22Rv1 (cell line): ENCODE data around the gene ACAD8.

ENCODE experiments used
- H3K27ac ChIP-seq: fragments of 450-650 bp; 2 replicates; pipeline ENCODE4 v1.5.1; 2017
- ZFX ChIP-seq: fragments of 450-650 bp; IDR thresholded peaks from 2 replicates; pipeline ENCODE4 v1.6.1; 2017; ENCODE audit warnings: antibody characterized with exemption, borderline replicate concordance
- TF ChIP-seq, protein P1 (sequence below): fragments of 450-650 bp; IDR thresholded peaks from 2 replicates; pipeline ENCODE4 v1.5.1; 2017; ENCODE audit warnings: mild to moderate bottlenecking

The ACAD8 gene

DNA sequence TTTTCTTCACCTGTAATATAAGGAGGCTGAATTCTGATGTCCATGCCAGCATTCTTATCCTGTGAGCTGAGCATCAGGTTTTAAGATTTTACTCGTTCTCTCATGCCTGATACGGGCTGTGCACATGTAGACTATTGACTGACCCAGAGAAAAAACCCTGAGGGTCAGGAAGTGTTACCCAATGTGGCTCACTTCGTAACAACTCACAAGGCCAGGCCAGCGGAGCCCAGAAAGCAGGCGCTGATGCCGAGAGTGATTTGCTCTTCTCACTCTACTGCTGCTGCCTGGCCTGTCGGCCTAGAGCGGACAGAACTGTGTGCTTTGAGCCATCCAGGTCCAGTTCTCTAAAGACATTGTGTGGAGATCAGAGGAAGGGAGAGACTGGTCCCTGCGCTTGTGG, 11.0 kb upstream of the ACAD8 start:
- TF ChIP-seq ZFX = no peak
- TF ChIP-seq, protein P1, sequence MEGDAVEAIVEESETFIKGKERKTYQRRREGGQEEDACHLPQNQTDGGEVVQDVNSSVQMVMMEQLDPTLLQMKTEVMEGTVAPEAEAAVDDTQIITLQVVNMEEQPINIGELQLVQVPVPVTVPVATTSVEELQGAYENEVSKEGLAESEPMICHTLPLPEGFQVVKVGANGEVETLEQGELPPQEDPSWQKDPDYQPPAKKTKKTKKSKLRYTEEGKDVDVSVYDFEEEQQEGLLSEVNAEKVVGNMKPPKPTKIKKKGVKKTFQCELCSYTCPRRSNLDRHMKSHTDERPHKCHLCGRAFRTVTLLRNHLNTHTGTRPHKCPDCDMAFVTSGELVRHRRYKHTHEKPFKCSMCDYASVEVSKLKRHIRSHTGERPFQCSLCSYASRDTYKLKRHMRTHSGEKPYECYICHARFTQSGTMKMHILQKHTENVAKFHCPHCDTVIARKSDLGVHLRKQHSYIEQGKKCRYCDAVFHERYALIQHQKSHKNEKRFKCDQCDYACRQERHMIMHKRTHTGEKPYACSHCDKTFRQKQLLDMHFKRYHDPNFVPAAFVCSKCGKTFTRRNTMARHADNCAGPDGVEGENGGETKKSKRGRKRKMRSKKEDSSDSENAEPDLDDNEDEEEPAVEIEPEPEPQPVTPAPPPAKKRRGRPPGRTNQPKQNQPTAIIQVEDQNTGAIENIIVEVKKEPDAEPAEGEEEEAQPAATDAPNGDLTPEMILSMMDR = no peak
- H3K27ac ChIP-seq = no peak overlapping the region

DNA sequence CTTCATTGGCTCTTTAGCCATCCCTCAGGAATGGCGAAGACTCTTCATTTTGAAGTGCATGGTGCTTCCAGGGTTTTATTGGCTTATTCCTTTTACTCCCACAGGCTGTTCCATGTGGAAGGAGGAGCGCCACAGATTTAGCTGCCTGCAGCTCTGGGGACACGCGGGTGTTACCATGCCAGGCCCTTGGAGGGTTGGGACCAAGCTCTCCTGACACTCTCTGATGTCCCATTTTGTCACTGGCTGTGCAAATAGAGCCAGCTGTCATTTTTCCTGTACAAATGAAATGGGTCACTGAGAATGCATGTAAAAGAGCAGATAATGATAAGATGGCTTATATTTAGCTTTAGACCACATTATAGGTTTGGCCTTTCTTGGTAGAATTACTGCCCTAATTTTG, 9.5 kb upstream of the ACAD8 start:
- TF ChIP-seq, protein P1 = no peak
- TF ChIP-seq ZFX = no peak
- no peak overlapping the region for H3K27ac ChIP-seq

DNA sequence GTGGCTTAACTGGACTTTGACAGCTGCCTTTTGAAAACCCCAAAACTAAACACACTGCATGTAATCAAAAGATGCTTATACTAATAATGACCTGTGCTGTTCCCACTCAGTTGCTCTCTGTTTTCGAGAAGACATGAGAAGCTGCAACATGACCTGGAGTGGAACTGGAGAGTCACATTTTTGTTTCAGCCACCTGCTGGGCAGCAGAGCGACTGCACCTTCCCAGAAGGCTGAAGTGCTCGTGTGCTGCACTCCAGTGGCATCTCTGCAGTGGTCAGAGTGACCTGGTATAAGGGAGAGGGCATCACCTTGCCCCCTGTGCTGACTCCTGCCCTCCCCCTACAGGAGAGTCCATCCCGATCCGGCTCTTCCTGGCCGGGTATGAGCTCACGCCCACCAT, 8.8 kb upstream of the ACAD8 start:
- TF ChIP-seq ZFX = no peak
- TF ChIP-seq, protein P1 = peak; percentile 21; the same call in 1 of the 2 replicates
- no peak overlapping the region for H3K27ac ChIP-seq

DNA sequence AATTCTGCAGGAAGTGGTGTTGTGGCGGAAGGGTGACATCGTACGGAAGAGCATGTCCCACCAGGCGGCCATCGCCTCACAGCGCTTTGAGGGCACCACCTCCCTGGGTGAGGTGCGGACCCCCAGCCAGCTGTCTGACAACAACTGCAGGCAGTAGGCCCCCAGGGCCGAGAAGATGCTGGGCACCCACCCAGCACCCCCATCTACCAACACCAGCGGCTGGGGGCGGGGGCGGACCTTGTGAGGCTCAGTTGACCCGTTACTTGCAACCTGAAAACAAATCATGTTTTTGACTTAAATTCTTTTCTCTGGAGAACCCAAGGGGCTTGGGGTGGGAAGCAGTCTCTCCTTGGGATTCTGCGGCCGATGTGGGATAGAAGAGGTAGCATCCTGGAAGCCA, 7.9 kb upstream of the ACAD8 start:
- no peak for TF ChIP-seq ZFX
- TF ChIP-seq, protein P1 = no peak
- H3K27ac ChIP-seq = no peak overlapping the region

DNA sequence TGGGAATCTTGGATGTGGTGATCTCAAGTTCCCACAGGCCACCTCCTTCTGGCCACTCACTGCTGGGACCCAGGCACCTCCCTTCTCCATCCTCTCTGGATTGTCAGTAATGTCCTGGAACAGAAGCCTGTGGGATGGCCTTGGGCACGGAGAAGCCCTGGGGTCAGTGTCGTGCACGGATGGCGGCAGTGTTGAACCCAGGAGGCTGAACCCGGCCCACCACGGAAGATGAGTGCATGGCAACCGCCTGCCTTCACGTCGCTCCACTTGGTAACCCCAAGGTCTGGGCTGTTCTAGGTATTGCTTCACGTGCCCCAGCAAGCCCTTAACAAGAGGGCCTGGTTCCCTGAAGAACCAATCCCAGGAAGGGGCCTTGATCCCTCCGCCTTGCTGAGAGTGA, 7.3 kb upstream of the ACAD8 start:
- no peak for TF ChIP-seq ZFX
- TF ChIP-seq, protein P1 = no peak

DNA sequence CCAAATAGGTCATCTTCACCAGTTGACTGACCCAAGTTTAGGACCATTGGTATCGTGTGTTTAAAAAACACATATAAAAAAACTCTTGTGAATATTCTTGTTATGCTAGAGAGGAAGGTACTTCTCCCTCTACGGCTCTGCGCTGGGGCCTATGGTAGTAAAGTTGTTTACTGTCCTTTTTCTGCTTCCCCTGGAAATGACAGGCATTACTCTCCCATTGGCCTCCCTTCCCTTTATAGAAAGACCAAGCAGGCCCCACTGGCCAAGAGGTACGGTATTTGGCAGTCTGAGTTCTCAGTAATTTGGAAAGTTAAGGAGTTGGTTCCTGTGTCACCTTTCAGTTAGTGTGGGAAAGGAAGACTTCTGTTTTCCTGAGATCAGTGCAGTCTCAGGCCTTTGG, 6.7 kb upstream of the ACAD8 start:
- no peak overlapping the region for H3K27ac ChIP-seq
- TF ChIP-seq, protein P1 = no peak
- TF ChIP-seq ZFX = no peak

More for the DNA sequence above, 7.3 kb upstream of the ACAD8 start:
- H3K27ac ChIP-seq = no peak overlapping the region

DNA sequence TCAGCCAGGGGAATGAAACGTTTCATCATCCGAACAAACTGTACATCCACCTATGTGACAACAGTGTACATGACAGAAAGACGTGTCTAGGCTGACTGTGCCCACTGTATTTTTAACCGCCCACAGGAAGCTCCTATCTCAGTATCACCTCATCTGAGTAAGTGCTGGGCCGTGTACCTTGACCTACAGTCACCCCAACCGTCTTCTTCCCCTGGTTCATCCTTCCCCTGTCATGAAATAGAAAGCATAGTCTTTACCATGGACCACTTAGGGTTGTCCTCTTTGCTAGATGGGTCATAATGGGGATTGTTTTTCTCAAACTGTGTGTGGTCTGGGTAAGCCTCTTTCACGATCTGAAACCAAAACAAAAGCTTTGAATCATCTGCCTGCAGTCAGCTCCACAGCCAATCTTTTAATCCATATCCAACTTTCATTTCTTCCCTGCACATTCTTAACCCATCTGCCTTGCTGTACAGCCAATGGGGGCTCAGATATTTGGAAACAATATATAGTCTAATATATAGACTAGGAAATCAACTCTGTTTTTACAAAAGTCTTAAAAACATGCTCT, 4.4 kb upstream of the ACAD8 start:
- TF ChIP-seq, protein P1 = no peak
- TF ChIP-seq ZFX = no peak
- no peak overlapping the region for H3K27ac ChIP-seq
